IPS DF 4.7 (cell line): Measurements from ENCODE around the gene MTERF4.

ENCODE experiments used
- DNase-seq: peaks from one replicate; pipeline ENCODE4 v3.0.0-alpha.2; 2013; ENCODE audit warnings: low spot score; ENCODE audit errors: extremely low read depth

MTERF4 gene

DNA sequence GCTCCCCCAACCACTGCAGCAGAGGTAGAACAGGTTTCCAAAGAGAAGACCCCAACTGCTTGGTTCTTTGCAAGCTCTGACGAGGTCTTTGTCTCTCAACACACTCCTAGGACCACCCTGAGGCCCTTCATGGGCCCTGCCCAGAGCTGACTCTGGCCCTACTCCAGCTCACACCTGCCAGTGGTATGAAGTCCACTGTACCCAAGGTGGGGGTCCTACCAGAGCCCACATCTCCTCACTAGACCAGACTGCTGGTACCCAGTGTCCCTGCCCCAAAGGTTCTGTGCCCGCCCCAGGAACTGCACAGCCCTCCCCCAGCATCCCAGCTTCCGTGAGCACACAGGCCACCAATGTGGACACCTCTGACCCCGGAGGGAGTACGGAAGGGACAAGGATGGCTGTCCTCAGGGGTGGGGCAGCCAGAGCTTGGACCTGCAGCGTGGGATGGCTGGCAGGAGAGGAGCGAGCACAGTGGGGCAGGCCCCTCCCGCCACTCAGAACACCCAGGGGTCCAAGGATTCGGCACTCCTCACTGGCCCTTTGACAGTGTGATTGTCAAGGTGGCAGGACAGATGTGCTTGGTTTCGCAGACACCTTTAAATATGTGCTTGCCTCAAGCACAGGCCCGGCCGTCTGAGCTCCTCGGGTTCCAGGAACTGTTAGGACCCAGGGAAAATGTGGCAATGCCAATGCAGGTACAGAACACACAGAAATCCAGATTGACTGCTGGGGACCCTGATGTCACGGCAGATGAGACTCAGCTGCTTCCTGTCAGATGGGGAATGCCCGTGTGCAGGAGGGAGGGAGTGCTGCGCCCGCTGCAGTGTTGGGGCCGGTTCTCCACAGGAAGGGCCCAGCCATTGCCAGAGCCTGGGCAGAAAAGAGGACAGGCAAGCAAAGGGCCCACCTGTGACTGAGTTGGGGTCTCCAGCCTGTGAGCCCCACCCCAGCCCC lies 51.2 kb downstream of the MTERF4 start:
- DNase-seq: no peak

DNA sequence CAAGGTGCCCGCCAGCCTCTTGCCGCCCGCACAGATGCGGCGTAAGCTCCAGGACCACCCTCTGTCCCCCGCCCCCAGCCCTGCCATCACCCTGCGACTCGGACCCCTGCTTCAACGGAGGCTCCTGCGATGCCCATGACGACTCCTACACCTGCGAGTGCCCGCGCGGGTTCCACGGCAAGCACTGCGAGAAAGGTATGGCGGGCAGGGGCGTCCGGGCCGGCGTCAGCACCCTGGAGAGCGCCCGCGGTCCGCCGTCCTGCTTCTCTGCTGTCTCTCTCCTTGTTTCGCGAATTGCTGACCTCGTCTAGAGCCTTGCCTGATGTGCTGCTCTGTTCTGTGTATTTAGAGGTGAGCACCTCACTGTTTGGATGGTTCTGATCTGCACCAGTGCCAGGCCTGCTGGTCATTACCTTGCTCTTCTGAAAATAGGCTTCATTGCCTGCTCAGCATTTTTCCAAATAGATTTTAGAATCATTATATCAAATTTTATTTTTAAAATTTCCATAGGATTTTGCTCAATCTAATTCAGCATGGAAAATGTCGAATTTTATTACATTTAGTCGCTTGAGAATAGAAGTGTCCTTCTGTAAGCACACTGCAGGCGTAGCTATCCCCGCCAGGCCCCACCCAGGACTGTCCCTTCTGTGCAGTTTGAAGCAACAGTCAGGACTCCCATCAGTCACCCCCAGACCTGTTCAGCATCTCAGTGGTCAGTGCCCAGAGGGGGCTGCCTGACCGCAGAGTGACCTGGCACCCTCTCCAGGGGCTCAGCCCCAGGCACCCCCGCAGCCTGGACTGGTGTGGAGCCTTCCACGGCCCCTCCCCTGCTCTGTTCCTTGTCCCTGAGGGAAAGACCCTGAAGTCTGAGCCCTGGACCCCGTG lies 52.1 kb downstream of the MTERF4 start:
- no peak for DNase-seq

DNA sequence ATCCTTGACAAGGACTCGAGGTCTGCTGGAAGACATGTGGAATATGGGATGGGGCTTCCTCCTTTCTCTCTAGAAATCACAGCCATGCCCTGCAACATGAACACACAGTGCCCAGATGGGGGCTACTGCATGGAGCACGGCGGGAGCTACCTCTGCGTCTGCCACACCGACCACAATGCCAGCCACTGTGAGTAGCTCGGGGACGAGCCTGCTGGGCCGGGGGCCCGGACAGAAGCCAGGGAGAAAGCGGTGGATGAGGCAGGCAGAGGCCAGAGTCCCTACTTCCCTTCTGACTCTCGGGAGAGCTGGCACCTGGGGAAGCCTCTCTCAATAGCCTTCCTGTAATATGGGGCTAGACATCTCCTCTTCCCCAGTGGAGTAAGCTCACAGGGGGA lies 53.1 kb downstream of the MTERF4 start:
- DNase-seq: no peak

DNA sequence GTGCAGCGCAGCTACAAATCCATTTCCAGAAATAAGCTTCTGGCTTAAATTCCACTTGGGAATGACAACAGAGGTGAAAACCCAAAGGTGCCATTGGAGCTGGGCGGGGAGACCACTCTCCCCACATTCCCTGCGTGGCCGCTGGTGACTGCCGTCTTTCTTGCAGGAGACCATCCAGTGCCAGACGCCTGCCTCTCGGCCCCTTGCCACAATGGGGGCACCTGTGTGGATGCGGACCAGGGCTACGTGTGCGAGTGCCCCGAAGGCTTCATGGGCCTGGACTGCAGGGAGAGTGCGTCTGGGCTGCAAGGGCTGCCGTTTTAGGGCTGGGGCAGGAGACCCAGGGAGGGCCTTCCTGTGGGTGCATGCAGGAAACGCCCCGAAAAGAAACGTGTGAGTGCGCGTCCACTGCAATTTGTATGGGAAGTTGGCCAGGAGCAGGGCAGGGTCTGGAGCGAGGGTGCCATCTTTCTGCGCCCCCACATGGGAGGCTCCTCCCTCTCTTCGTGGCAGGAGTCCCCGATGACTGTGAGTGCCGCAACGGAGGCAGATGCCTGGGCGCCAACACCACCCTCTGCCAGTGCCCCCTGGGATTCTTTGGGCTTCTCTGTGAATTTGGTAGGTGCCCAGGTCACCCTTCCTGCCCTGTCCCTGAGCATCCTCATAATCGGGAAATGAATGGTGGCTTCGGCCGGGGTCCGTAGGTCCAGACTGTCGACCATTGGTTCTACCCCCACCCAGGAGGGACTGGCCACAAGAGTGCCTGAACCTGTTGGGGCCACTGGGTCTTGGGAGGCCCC lies 53.7 kb downstream of the MTERF4 start:
- no peak for DNase-seq

GRCh38 chr2:241047253-241048010 lies 54.7 kb downstream of the MTERF4 start:
- no peak for DNase-seq
